ENCODE measurements around the gene RIOK2.
"Not testable (repeated sequence)": the region's sequence is repeated elsewhere in the genome, so short reads cannot be mapped to it uniquely, and the experiment has no call there.

The RIOK2 gene

DNA sequence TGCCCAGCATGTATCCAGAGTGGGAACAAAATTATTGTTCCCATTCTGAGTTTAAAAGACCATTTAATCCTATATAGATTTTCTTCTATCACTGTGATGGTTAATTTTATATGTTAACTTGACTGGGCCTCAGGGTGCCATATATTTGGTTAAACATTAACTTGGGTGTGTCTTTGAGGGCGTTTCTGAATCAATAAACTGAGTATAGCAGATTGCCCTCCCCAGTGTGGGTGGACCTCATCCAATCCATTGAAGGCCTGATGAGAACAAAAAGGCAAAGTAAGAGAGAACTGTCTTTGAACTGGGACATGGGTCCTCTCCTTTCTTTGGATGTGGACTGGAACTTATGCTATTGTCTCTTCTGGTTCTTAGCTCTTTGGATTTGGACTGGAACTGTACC is 17.3 kb downstream of the RIOK2 start:
- no peak for DNase-seq

DNA sequence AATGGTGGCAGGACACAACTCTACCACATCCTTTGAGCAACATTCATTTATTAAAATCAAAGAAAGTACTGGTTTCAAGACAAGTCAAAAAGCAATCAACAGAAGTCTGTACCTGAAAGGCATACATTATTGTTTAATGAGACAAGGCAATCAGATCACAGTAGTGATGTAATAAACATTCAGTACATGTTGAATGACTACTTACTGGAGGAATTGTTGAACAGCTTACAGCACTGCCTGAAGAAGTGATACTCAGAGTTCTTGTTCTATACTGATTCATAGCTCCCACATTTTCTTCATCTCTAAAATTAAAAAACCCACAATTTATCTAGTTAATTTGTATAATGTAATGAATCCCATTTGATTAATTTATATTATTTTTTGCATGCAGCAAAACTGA is 18.2 kb downstream of the RIOK2 start:
- DNase-seq = no peak

DNA sequence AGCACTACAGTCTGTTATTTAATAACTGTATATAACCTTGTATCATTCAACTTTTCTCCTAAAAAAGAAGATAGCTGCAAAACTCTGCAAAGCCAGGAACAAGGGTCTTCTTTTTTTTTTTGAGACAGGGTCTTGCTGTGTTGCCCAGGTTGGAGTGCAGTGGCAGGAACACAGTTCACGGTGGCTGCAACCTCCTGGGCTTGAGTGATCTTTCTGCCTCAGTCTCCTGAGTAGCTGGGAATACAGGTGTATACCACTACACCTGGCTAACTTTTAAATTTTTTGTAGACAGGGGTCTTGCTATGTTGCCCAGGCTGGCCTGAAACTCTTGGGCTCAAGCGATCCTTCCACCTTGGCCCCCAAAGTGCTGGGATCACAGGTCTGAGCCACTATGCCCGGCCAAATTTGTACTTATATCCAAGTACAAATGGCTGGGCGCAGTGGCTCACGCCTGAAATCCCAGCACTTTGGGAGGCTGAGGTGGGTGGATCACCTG is 19.2 kb downstream of the RIOK2 start:
- DNase-seq = no peak

DNA sequence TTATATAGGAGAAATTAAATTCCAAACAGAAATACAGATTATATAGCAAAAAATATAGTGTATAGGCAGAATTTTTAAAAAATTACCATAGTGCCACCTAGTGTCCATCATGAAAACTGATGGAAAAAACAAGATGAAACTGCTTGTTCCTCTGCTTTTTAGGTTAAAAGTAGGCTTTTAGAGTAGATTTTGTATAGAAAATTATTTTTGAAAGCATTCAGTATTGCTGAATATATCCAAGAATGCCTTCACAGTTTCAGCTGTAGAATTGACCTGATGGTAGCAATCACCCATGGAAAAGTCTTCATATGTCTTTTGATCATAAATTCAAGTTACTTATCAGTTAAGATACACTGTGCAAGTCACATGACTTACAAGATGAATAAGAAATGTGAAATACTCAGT is 19.7 kb downstream of the RIOK2 start:
- no peak for DNase-seq

DNA sequence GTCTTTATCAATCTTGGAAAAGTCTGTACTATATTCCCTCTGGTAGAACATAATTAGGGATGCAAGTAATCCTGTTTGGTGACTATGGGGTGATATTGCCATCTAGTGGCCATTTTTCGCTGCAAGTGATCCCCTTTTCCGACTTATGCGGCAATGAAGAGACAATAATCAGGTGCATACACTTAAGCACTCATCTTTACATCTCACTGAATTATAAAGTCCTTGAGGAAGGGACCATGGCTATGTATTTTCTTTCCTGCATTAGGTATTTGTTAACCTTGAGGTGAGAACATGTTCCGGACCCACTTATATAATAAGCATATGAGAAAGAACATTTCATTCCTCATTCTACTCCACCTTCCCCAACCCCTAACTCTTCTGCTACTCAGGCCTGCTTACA is 21.0 kb downstream of the RIOK2 start:
- DNase-seq = peak; percentile 55

DNA sequence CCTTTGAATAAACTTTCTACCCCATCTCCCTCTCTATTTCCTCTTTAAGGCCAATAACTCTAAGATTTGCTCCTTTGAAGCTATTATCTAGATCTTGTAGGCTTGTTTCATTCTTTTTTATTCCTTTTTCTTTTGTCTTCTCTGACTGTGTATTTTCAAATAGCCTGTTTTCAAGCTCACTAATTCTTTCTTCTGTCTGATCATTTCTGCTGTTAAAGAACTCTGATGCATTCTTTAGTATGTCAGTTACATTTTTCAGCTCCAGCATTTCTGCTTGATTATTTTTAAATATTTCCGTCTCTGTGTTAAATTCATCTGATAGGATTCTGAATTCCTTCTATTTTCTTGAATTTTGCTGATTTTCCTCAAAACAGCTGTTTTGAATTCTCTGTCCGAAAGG is 25.4 kb downstream of the RIOK2 start:
- DNase-seq = no peak

DNA sequence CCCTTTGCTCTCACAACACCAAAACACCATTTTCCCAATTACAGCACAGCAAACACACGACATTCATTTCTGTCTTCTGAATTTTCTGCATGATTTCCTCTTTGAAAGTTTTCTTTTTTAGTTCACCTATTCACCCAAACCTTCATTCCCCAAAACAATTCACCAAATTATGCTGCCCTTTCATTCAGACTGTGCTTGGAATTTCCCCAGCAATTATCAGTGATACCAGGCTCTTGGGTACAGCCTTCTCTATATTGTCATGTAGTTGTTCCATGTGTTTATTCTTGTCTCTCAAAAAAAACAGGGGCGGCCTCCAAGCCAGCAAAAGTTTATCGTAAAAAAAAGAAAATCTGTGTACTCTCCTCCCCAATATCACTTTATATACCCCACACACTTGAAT is 31.7 kb downstream of the RIOK2 start:
- DNase-seq = no peak

DNA sequence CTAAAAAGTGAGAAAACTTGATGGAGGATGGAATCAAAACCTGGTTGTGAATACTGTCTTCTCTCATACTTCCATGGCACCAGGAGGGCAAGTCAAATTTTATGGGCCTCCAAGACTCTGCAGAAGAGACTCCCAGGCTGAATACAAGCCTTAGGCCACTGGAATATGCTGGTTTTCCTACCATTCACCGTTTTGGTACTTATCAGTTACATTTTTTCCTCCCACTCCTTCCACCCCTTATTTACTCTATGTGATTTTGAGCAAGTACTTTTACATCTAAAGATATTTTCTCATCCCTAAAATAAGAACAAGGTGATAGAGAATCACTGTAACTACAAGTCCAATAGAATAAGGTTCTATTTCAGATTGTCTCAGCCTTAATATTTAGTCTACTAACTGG is 32.6 kb downstream of the RIOK2 start:
- DNase-seq = no peak

DNA sequence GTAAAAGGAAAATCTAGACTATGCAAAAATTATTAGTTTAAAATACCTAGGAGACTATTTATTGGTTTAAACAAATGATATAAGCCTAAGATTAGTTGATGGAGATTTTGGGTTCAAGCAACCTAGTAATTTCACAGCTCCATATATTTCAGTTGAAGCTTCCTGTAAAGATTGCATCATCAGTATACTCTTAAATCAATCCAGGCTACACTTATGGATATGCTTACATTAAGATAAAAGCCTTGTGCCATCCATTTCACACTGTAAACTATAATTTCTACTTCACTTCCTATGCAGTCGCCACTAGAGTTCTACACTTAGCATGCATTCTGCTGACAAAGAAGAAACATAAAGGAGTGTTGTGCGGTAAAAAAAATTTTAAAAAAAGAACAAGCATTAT is 33.3 kb downstream of the RIOK2 start:
- DNase-seq = no peak

DNA sequence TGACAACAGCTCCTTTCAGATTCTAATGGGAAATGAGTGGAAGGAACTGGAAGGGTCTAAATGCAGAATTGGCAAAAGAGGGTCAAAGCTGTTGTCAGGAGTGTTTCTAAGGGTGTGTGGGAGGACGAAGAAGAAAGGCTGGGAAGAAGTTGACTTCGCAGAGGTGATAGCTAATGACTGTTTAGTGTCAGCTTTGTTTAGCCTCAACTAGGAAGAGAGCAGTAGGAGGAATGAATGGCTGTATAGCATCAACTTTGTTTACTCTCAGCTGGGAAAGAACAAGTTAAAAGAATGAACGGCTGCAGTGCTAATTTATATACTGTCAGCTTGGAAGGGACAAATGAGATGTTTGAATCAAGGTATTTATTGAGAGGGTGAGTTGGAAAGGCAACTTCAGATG is 34.8 kb downstream of the RIOK2 start:
- no peak for DNase-seq

DNA sequence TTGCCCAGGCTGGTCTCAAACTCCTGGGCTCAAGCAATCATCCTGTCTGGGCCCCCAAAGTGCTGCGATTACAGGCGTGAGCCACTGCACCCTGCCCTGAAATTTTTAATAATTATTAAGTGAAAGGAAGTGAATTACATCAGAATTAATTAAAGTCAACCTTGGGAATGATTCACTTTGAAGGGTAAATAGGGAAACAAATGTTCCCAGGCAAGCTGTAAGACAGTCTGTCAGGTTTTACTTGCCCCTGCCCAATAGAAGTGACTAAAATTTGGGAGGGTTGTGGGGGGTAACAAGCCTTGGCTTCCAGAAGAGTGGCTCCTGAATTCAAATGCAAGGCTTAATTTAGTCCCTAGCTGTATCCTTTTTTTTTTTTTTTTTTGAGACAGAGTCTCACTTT is 39.3 kb downstream of the RIOK2 start:
- no peak for DNase-seq

DNA sequence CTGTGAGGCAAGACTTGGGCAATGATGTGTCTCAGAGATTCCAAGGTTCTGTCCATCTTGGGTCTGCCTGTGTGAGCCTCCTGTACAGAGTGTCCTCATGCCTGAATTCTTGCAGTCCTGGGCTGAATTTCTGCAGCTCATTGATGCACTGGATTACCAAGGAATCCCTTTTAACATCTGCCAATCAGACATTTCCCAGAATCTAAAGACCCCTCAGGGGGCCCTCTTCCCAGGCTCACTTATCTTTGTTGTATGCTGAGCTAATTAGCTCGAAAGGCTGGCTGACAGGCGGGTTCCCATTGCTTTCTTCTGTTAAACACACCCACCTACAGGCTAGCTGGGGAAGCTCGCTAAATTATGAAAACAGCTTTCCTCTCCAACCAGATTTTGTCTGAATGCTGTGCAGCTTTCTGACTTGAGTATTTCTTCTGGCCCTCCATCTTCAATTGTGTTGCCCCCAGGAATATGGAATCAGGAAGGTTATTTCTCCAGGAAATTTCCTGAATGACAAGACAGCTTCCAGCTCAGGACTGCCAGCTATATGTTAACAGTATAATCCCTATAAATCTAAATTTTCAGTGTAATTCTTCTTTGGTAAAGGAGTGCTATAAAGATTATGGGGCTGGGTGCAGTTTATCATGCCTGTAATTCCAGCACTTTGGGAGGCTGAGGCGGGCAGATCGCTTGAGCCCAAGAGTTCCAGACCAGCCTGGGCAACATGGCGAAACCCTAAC is 40.4 kb downstream of the RIOK2 start, which contains the start of gene LIX1:
TSS of gene LIX1 (minus strand) at position 91 of the 734 bp plus-strand sequence. CDS start at position 56, 35 bp downstream.
- DNase-seq = peak; percentile 30

DNA sequence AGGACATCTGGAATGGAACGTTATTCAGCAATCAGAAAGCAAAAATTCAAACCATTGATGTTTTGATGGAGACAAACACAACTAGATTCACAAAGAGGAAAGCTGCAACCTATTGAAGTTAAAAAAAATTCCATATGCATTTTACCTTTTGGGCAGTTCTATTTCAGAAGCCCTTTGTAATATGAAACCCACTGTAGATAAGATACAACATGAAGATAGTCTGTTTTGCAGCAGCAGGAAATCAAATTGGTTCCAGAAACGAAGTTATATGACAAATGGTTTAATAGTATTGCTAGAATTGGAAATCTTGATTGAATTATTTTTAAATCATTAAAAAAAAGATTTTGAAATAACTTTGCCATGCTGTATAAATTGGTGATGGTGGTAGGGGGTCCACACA is 41.5 kb downstream of the RIOK2 start:
- DNase-seq = no peak

DNA sequence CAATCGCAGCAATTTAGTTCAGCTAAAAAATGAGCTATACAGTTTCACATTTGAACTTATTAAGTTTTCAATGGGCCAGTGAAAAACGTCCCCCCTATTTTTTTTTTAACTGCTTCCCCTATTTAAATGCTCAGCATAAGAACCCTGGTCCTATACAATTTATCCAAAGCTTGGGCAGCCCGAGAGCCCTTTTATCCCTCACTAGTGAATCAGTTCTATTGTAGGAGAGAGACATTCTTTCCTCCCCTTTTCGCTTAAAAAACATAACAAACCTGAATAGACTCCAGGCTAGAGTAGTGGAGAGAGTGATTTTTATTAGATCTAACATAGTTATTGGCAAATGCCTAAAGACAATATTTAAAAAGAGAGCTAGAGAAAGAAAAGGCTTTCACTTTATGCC is 42.0 kb downstream of the RIOK2 start:
- no peak for DNase-seq

DNA sequence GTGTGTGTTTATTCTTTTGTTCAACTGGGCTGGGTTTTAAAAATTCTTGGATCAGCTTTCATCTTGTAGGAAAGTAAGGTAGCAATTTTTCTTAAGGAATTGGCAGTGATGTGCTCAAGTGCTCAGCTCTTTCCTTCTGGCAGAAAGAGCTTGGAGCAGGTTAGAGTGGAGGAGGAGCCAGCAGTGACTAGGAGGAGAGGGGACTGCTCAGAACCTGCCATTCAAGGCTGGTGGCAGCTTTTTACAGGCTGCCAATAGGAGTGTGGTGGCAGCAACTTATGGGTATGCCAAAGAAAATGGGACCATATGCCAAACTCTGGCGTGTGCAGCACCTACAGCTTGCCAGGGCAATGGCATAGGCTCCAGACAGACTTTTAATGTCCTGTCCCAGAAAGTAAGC is 42.8 kb downstream of the RIOK2 start:
- DNase-seq = not testable (repeated sequence)

DNA sequence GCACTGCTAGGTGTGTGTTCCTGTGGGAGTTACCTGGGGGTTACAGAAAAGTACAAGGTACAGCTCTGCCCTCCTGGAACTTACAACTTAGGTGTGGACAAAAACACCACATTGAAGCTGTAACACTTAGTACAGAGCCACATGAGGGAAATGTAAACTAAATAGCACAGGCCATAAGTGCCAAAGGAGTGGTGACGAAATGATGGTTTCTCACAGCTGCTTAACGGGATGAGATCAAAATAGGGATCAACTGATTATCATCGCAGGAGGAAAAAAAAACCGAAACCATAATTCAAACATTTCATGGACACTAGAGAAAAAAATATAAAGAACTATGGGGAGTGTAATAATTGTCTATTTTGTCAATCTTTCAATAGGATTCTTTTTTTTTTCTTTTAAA is 46.6 kb downstream of the RIOK2 start:
- no peak for DNase-seq

DNA sequence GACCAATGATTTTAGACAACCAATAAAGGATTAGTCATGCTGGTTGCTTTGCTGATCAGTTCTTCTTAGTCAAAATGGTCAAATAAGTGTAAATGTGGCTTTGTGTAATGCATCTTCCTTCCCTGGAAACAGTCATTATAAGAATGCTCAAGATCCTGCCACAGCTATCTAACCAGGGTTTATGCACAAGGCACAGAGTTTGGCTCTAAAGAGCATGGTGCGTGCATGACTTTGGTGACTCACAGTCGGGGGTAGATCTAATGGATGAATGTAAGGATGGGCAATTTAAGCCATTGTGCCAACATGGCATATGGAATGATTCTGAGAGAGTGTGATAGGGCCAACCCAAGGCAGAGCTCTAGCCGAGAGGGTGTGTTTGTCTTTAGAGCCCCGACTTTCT is 47.2 kb downstream of the RIOK2 start:
- no peak for DNase-seq

DNA sequence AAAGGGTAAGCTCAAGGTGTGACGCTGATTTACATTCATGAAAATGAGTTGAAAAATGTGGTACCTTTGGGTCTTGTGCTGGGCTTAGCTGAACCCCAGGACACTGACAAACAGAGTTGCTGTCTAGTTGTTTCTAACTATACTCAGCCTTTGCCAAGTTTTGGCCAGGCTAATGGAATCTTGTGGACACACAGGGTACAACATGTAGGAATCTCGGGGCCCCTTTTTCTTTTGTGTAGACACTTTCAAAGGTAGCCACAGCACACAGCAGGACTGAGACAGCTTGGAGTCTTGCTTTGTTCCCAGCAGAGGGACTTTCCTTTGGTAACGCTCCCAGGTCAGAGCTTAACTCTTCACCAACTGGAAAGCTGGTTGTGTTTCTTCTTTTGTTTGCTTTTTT is 48.4 kb downstream of the RIOK2 start:
- DNase-seq = no peak

DNA sequence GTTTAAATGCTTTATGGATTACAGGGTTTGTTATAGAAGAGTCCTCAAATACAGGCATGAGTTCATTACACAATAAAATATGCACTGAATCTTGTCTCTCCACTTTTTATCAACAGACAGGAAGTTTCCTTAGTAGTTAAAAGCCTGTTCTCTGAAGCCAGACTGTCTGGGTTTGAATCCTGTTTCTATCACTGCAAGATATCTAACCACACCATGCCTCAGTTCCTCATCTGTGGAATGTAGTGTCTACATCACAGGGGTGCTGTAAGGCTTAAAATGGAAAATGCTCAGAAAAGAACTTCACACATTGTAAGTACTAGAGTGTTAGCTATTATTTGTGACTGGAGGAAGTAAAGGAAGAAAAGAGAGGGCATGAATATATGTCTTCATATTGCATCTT is 49.9 kb downstream of the RIOK2 start:
- DNase-seq = no peak

DNA sequence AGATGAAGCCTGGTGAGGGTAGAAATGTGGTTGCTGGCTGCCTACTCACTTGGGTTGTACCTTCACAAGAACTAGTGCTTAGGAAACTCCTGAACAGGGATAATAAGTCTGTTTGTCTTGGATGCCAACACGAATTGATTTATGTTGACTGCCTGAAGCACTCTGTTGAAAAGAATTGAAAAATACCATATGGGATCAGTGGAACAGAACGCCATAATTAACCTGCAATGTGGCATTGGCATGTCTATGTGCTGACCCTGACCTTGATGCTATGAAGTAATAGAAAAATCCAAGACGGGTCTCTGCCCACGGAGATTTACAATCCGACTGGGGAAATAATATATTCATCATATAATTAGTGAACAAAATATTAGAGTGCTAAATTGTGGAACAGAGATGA is 51.1 kb downstream of the RIOK2 start:
- no peak for DNase-seq

DNA sequence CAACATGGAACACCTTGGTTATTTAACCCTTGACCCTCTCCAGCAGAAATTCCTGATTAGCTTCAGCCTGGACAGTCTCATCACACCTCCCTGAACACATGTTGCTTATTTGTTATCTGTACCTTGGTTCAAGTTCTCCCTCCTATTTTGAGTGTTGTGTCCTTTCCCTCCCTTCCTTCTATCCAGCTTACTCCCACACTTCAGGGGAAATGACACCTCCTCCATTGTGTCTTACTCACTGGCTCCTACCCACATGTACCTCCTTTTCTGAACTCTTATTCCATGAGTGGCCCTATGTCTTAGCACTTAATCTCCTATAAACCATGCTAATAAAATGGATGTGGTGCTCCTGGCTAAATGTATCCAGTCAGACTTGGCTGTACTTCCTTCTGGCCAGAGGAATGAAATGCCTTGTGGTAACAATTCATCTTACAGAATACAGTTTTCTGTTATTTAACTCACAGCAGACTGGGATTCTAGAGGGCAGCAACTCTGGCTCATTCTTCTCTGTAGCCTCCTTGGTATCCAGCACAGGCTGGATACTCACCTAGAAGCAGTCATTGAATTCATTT is 51.8 kb downstream of the RIOK2 start:
- no peak for DNase-seq

DNA sequence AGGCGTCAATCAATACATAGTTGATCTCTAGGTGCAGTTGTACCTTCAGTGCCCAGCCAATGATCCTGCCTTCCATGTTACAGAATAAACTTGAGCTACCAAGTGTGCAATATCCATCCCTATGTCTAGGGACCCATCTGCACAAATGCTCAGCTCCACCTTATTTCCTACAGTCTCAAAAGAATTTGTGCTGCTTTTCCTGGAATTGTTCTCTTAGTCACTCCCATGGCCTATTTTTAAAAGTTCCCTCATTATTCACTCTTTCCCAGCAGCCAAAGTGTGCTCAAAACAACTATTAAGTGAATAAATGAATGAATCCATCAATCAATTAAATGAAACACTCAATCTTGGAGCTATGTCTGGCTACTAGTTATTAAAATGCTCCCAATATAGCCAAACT is 55.3 kb downstream of the RIOK2 start:
- DNase-seq = no peak

DNA sequence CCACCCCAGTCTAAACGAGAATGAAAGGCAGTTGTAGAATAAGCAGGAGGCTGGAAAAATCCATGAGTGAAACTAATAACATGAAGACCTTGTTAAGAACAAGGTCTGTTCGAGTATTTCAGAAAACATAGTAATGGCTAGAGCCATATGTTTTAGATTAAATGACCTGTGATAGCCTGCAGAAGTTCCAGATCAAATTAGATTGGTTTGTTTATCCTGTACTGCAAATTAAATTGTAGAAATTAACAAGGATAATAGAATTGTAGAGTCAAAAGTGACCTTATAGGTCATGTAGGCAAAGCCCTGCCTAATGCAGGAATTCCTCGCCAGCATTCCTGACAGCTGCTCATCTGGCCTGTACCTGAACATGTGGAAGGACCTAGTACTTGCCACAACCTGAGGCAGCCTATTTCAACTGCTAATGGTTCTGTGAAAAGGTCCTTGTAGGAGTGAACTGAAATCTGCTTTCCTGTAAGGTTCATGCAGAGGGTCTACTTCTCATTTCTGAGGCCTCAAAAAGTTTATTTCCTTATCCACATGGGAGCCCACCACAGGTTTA is 57.8 kb downstream of the RIOK2 start:
- DNase-seq = no peak

DNA sequence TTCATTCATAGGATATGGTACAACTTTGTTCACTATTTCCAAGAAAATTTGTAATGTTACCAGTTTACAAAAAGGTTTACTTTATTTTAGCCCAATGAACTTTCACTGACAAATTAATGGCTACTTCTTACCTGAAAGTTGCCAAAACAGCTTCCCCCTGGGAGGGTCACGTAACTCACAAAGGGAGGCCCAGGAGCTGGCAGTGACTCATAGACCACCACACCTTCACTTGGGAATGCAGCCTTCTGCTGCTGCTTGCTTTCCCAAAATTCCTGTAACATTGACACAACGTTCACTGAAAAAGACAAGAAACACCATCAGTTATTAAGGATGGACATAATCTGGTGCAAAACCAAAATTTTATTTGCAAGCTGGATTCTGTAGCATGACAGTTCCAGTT is 58.7 kb downstream of the RIOK2 start:
- DNase-seq = no peak

DNA sequence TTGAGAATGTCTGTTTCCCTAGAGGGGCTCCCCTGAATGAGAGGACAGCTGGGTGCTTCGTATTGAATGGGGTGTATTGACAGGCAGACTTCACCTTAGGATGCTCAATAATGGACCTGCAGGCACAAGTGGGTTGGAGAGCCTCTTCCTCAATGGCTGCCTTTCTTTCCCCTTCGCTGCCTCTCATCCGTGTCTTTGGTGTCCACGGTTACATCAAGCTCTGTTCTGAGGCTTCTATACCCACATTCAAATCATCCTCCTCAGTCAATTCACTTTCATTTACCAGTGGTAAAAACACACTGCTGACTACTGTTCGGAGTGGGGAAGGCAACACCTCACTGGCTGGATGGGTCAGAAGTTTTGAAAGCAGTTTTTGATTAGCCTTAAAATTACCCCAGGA is 61.2 kb downstream of the RIOK2 start:
- DNase-seq = no peak
